Upper lobe of left lung (tissue), 4 donors: ENCODE measurements around the gene TMEM129.

ENCODE experiments used
- POLR2A ChIP-seq, 4 donors: fragments of 450-650 bp; IDR thresholded peaks; one replicate each; pipeline ENCODE4 v1.5.1; 2016 to 2017; ENCODE audit warnings: antibody characterized with exemption in 4 of 4, mild to moderate bottlenecking in 2 of 4
- POLR2AphosphoS5 ChIP-seq, 2 donors: sonication (generic); formaldehyde crosslinking; IDR thresholded peaks; one replicate each; pipeline ENCODE4 v1.5.1; 2017; ENCODE audit warnings: antibody characterized with exemption in 2 of 2
- TF ChIP-seq, protein P1 (sequence below), 6 experiments: fragments of 450-650 bp in 4 of 6; fragments of 200-600 bp in 2 of 6; sonication (generic) in 2 of 6; IDR thresholded peaks; one replicate each; pipeline ENCODE4 v1.5.1; 2016 to 2019; ENCODE audit warnings: antibody characterized with exemption in 6 of 6

DNA sequence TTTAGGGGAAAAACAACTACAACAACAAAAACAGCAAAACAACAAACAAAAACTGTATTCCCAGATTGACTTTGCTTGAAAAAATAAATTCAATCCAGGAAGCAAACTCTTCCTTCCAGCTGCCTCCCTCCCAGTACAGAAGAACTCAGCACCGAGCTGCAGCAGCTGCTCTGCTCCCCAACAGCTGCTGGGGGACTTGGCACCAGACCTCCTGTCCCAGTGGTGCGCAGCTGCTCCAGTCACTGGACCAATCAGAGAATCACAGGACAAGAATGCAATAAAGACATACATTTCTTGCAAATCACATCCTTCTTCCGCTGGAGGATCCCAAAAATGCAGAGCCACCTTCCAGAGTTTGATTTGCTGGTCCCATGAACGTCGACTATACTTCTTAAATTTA lies 25.2 kb downstream of the TMEM129 start:
- TF ChIP-seq, protein P1, sequence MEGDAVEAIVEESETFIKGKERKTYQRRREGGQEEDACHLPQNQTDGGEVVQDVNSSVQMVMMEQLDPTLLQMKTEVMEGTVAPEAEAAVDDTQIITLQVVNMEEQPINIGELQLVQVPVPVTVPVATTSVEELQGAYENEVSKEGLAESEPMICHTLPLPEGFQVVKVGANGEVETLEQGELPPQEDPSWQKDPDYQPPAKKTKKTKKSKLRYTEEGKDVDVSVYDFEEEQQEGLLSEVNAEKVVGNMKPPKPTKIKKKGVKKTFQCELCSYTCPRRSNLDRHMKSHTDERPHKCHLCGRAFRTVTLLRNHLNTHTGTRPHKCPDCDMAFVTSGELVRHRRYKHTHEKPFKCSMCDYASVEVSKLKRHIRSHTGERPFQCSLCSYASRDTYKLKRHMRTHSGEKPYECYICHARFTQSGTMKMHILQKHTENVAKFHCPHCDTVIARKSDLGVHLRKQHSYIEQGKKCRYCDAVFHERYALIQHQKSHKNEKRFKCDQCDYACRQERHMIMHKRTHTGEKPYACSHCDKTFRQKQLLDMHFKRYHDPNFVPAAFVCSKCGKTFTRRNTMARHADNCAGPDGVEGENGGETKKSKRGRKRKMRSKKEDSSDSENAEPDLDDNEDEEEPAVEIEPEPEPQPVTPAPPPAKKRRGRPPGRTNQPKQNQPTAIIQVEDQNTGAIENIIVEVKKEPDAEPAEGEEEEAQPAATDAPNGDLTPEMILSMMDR (IDR thresholded peaks at IDR 0.05): no peak
- TF ChIP-seq POLR2A (IDR thresholded peaks at IDR 0.05) (no peak), POLR2AphosphoS5 (IDR thresholded peaks at IDR 0.05) (no peak)
